A172 (cell line): Measurements from ENCODE around the gene SUZ12. TPM values are rescaled to one million over a fixed set of nuclear protein-coding genes. Genes with fewer than 3 reads are reported as not detected.
"Not testable (repeated sequence)": the region's sequence is repeated elsewhere in the genome, so short reads cannot be mapped to it uniquely, and the experiment has no call there.

Experiments used
- DNase-seq: peaks from one replicate; pipeline ENCODE4 v3.0.0-alpha.2; 2015; ENCODE audit warnings: low spot score
- total RNA-seq: library from RNA; depleted of rRNA; stranded (reverse); fragments of >200 nt; shearing (Covaris generic); gene quantifications from 2 replicates; pipeline ENCODE4 v1.2.3, GENCODE V29; 2014; rRNA removed

The SUZ12 gene
- total RNA-seq, 1 experiment from 2014 or later: 52.4 TPM

DNA sequence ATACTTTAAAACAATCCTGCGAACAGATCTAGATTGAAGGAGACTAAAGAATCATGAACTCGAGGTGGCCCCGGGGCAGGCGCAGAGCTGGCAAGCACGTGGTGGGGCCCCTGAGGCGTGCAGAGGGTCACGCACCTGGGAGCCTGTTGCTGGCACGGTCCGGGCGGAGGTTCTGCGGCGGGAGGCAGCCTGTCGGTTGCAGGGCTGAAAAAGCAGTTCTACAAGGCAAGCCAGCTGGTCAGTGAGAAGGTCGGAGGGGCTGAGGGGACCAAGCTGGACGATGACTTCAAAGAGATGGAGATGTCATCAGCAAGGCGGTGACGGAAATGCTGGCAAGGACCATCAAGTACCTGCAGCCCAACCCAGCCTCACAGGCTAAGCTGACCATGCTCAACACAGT is 103.4 kb downstream of the SUZ12 start:
- DNase-seq: not testable (repeated sequence)

DNA sequence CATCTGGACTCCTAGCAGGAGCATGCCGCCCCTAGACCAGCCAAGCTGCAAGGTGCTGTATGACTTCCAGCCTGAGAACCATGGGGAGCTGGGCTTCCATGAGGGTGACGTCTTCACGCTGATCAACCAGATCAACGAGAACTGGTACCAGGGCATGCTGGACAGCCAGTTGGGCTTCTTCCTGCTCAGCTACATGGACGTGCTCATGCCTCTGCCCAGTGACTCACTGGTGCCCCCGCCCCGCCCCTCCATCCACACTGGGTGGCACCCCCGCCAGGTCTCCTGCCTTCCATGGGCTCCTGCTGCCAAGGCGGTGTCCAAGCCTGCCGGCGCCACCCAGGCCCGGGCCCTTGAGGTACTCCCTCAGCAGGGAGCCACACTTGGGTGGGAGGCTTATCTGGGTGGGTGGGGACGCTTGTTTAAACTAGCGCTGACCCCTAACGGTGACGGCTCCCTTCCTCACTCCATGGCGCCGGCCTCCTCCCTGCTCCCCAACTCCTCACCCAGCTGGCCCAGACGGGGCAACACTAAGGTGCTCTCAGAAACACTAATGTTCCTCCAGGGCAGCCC is 104.6 kb downstream of the SUZ12 start:
- DNase-seq: not testable (repeated sequence)

DNA sequence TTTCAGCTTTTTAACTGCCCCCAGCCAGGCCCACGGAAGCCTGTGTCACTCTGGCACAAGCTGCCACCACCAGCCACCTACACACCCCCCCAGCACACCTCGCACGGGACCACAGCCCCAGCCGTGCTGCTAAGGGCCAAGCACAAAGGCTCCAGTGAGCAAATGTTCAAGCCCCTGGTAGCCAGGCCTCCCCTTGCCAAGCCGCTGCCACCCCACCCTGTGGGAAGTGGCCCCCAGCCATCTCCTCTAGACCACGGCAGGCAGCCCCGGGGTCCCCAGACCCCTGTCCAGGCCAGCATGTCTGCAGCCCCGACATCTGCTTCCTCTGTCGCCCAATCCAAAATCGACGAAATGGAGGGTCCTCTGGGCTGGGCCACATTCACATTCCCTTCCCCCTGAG is 105.5 kb downstream of the SUZ12 start:
- DNase-seq: not testable (repeated sequence)

DNA sequence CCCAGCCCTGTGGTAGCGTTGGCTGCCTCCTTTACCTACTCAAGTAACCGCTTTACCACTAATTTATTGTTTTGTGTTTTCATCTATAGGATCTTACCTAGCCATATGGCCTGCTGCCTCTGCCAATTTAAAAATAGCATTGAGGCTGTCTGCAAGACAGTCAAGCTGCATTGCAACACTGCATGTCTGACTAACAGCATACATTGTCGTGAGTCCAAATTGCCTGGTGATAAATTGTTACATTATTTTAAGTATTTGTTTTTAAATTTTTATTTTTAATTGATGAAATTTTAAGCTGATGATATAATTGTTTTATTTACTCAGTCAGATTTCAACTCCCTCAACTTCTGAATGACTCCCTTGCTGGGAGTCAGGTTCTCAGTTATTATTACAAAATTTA is 108.8 kb downstream of the SUZ12 start:
- not testable (repeated sequence) for DNase-seq

DNA sequence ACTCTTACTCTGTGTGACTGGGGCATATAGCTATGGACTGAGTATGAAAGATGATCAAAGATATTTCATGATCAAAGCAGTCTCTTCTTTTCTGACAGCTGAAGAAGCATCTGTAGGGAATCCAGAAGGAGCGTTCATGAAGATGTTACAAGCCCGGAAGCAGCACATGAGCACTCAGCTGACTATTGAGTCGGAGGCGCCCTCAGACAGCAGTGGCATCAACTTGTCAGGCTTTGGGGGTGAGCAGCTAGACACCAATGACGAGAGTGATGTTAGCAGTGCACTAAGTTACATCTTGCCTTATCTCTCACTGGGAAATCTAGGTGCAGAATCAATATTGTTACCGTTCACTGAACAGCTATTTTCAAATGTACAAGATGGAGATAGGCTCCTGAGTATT is 110.9 kb downstream of the SUZ12 start:
- DNase-seq: not testable (repeated sequence)

Other genes starting within 250 kb of the SUZ12 start
- 416 and 441 TPM in 2 replicates for gene COPRS, start 77.8 kb upstream of the SUZ12 start, total RNA-seq
- gene UTP6, start 35.3 kb upstream of the SUZ12 start, total RNA-seq: 116 and 122 TPM in 2 replicates
- 17.7 and 24.1 TPM in 2 replicates for gene LRRC37B, start 70.4 kb downstream of the SUZ12 start, total RNA-seq
- 86.6 and 112 TPM in 2 replicates for gene RHOT1, start 205.5 kb downstream of the SUZ12 start, total RNA-seq